Tibial artery (tissue), 4 donors: Measurements from ENCODE around the gene KIF1A.
A peak's percentile ranks its signal among the peaks of the same experiment; 100 is the strongest.
"Not testable (repeated sequence)": the region's sequence is repeated elsewhere in the genome, so short reads cannot be mapped to it uniquely, and the experiment has no call there.

Experiments used
- DNase-seq, 2 donors: peaks; one replicate each; pipeline ENCODE4 v3.0.0-alpha.2; 2019
- H3K27ac ChIP-seq, 2 donors: fragments of 200-600 bp; sonication (generic) in 1 of 2; 1 replicate in 1 of 2; 2 replicates in 1 of 2; pipeline ENCODE4 v1.5.1; 2018 to 2019; ENCODE audit warnings: mild to moderate bottlenecking in 1 of 2
- H3K27me3 ChIP-seq, 2 donors: fragments of 200-600 bp; sonication (generic) in 1 of 2; one replicate each; pipeline versions ENCODE4 v1.5.1 to v1.6.0; 2016 to 2019
- H3K36me3 ChIP-seq, 3 donors: fragments of 200-600 bp; sonication (generic) in 2 of 3; one replicate each; pipeline ENCODE4 v1.5.1; 2016 to 2019; ENCODE audit warnings: mild to moderate bottlenecking in 2 of 3
- H3K4me1 ChIP-seq, 4 donors: fragments of 200-600 bp; sonication (generic) in 2 of 4; 1 replicate in 3 of 4; 2 replicates in 1 of 4; pipeline ENCODE4 v1.5.1; 2016 to 2019
- H3K4me3 ChIP-seq, 2 donors: fragments of 200-600 bp; sonication (generic) in 1 of 2; 1 replicate in 1 of 2; 2 replicates in 1 of 2; pipeline ENCODE4 v1.5.1; 2018 to 2019; ENCODE audit warnings: mild to moderate bottlenecking in 2 of 2
- H3K9me3 ChIP-seq, 3 donors: fragments of 200-600 bp; sonication (generic) in 1 of 3; one replicate each; pipeline ENCODE4 v1.5.1; 2016 to 2019
- CTCF ChIP-seq, 2 experiments: fragments of 200-600 bp in 1 of 2; fragments of 450-650 bp in 1 of 2; IDR thresholded peaks; one replicate each; pipeline ENCODE4 v1.5.1; 2017 to 2019; ENCODE audit warnings: antibody characterized with exemption in 2 of 2, mild to moderate bottlenecking in 1 of 2, moderate library complexity in 1 of 2
- intact Hi-C: fragments of 100-400 bp; cut with DNase I; formaldehyde crosslinking; loops from one replicate; pipeline ENCODE4 v1.15.0; 2023; ENCODE audit warnings: low total_unique reads

KIF1A gene

GRCh38 chr2:240701091-240701735 is 118.8 kb downstream of the KIF1A start:
- Histone ChIP-seq H3K27ac (no peak overlapping the region), H3K27me3 (peaks cover 0 to 45% of the 10 kb centered on the region in 2 donors), H3K36me3 (no peaks in the 10 kb centered on the region), H3K9me3 (no peaks in the 10 kb centered on the region), H3K4me3 (no peak overlapping the region), H3K4me1 (no peaks in the 10 kb centered on the region)
- TF ChIP-seq CTCF (IDR thresholded peaks at IDR 0.05): no peak
- DNase-seq: peak in 1 of 2 donors; percentile 9
- intact Hi-C loops: loop anchor here (10.0 kb wide), 1 partner anchor 176 kb away; no protein-coding TSS in a partner anchor

- intact Hi-C loops: loop anchor here (10.0 kb wide), 1 partner anchor 176 kb away; no protein-coding TSS in a partner anchor
- H3K9me3 ChIP-seq, H3K4me1 ChIP-seq, DNase-seq, H3K4me3 ChIP-seq, H3K36me3 ChIP-seq, H3K27ac ChIP-seq: not testable (repeated sequence)
- peaks cover 0 to 45% of the 10 kb centered on the region in 2 donors for H3K27me3 ChIP-seq
Measured at GRCh38 chr2:240700616-240701015, 119.4 kb downstream of the KIF1A start.

DNA sequence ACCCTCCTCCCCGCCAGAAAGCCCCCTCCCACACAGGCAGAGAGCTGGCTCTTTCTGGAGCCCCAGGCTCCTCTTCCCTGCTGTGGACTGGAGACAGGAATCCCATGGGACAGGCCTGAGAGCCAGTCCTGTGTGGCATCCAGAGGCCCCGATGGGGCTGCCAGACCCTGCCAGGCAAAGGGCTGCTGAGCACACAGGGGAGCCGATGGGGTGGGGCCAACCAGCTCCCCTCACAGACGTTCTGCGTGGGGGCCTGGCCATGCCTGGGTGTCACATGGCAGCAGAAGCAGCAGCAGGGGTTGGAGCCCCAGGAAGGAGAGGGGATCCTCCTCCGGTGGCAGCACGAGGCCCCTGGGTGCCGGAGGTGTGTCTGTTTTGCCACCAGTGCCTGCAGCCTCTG is 120.2 kb downstream of the KIF1A start:
- not testable (repeated sequence) for H3K36me3 ChIP-seq, H3K4me1 ChIP-seq, H3K4me3 ChIP-seq, H3K27ac ChIP-seq, H3K9me3 ChIP-seq
- peak; percentile 12 to 21 for DNase-seq
- H3K27me3 ChIP-seq: peaks cover 0 to 44% of the 10 kb centered on the region in 2 donors
- intact Hi-C loops: loop anchor here (10.0 kb wide), 1 partner anchor 175 kb away; no protein-coding TSS in a partner anchor

- intact Hi-C loops, H3K36me3 ChIP-seq, H3K27ac ChIP-seq, H3K4me1 ChIP-seq, H3K4me3 ChIP-seq, H3K9me3 ChIP-seq: not testable (repeated sequence)
- H3K27me3 ChIP-seq: peaks cover 0 to 36% of the 10 kb centered on the region in 2 donors
- DNase-seq: peak in 1 of 2 donors; percentile 48
Measured at GRCh38 chr2:240698852-240699561, 121.0 kb downstream of the KIF1A start.

DNA sequence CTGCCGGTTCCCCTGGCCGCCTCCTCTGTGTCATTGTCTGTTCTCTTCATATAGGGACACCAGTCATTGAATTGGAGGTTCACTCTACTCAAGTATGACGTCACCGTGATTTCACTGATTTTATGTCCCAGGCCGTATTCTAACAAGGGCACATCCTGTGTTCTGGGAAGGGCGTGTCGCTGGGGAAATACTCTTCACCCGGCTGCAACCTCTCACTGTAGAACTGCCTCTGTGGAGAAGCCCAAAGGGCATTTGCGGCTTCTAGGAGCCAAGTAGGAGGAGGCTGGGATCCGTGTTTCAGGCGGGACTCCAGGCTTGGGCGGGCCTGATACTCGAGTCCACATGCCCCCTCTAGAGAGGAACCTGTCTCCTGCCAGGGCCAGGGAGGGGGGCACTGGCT is 123.5 kb downstream of the KIF1A start:
- H3K9me3 ChIP-seq, H3K27ac ChIP-seq, H3K4me3 ChIP-seq, H3K4me1 ChIP-seq, intact Hi-C loops, H3K36me3 ChIP-seq, DNase-seq: not testable (repeated sequence)
- peaks cover 0 to 10% of the 10 kb centered on the region in 2 donors for H3K27me3 ChIP-seq

GRCh38 chr2:240695593-240695992 is 124.4 kb downstream of the KIF1A start:
- DNase-seq, H3K9me3 ChIP-seq, H3K36me3 ChIP-seq, H3K4me1 ChIP-seq, H3K4me3 ChIP-seq, H3K27me3 ChIP-seq, intact Hi-C loops, H3K27ac ChIP-seq: not testable (repeated sequence)

DNA sequence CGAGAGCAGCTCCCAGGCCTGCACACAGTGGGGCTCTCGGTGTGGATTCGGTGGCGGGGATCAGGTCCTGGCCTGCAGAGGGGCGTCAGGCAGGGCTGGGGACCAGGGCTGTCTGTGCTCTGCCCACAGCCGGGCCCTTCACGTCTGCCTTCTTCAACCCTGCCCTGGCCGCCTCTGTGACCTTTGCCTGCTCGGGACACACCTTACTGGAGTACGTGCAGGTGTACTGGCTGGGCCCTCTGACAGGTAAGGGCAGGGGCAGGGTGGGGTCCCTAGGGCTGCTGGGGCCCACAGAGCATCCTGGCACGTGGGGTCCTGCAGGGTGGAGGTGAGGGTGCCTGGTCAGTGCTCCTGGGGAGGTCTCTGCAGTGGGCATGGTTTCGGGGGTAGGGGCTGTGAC is 125.7 kb downstream of the KIF1A start:
- H3K9me3 ChIP-seq, H3K4me1 ChIP-seq, H3K4me3 ChIP-seq, H3K27me3 ChIP-seq, DNase-seq, intact Hi-C loops, H3K27ac ChIP-seq, H3K36me3 ChIP-seq: not testable (repeated sequence)

GRCh38 chr2:240692583-240693561 is 127.1 kb downstream of the KIF1A start:
- H3K4me3 ChIP-seq, H3K4me1 ChIP-seq, intact Hi-C loops, DNase-seq, H3K27me3 ChIP-seq, H3K27ac ChIP-seq, H3K36me3 ChIP-seq, H3K9me3 ChIP-seq: not testable (repeated sequence)

- H3K4me3 ChIP-seq, H3K36me3 ChIP-seq, H3K4me1 ChIP-seq, H3K9me3 ChIP-seq, DNase-seq, H3K27ac ChIP-seq, intact Hi-C loops: not testable (repeated sequence)
- peaks cover 0 to 17% of the 10 kb centered on the region in 2 donors for H3K27me3 ChIP-seq
Measured at GRCh38 chr2:240691631-240692420, 128.2 kb downstream of the KIF1A start, which contains the start of gene AQP12A. AQP12A (plus strand) TSS chr2:240691866; CDS start chr2:240691914, 48 bp downstream.

- intact Hi-C loops, H3K4me3 ChIP-seq: not testable (repeated sequence)
Measured at GRCh38 chr2:240691075-240691427, 129.0 kb downstream of the KIF1A start.

GRCh38 chr2:240690421-240691074 is 129.5 kb downstream of the KIF1A start:
- H3K4me3 ChIP-seq, H3K4me1 ChIP-seq, H3K9me3 ChIP-seq, H3K36me3 ChIP-seq, intact Hi-C loops, H3K27ac ChIP-seq, DNase-seq: not testable (repeated sequence)
- H3K27me3 ChIP-seq: peaks cover 0 to 23% of the 10 kb centered on the region in 2 donors

More at GRCh38 chr2:240691075-240691427, 129.0 kb downstream of the KIF1A start:
- H3K9me3 ChIP-seq, H3K4me1 ChIP-seq, H3K36me3 ChIP-seq, H3K27ac ChIP-seq, DNase-seq: not testable (repeated sequence)
- H3K27me3 ChIP-seq: peaks cover 0 to 19% of the 10 kb centered on the region in 2 donors
